Keratinocyte (primary cell): ENCODE results near the gene TMEM61. TPM values are rescaled to one million over a fixed set of nuclear protein-coding genes. Genes with fewer than 3 reads are reported as not detected.
A peak's percentile ranks its signal among the peaks of the same experiment; 100 is the strongest.

Experiments used
- DNase-seq: peaks from one replicate; pipeline ENCODE4 v3.0.0-alpha.2; 2011; ENCODE audit warnings: low read depth, missing footprints, low spot score
- FAIRE-seq: peaks from 2 replicates; lab custom pipeline; 2011; peaks lifted over from hg19 to GRCh38; lab: Jason Lieb, UNC
- H2AFZ ChIP-seq: 2 replicates; pipeline ENCODE4 v1.6.0; 2012; ENCODE audit warnings: low read length, control low read depth, inconsistent platforms; ENCODE audit not compliant: control insufficient read depth
- H3K27ac ChIP-seq: 2 replicates; pipeline ENCODE4 v1.5.1; 2011; ENCODE audit warnings: low read length; ENCODE audit not compliant: control insufficient read depth, insufficient read depth
- H3K27me3 ChIP-seq: 3 replicates; pipeline ENCODE4 v1.6.0; 2011; ENCODE audit warnings: low read length; ENCODE audit not compliant: control insufficient read depth, insufficient read depth; ENCODE audit errors: extremely low read depth
- H3K36me3 ChIP-seq, 2 experiments: 2 replicates in 1 of 2; 3 replicates in 1 of 2; pipeline ENCODE4 v1.5.1; 2011; ENCODE audit warnings: low read length in 2 of 2, mild to moderate bottlenecking in 1 of 2; ENCODE audit not compliant: control insufficient read depth in 2 of 2, insufficient read depth in 2 of 2; ENCODE audit errors: extremely low read depth in 1 of 2
- H3K4me1 ChIP-seq: 3 replicates; pipeline ENCODE4 v1.5.1; 2011; ENCODE audit warnings: low read length; ENCODE audit not compliant: control insufficient read depth, insufficient read depth; ENCODE audit errors: extremely low read depth
- H3K4me2 ChIP-seq: 3 replicates; pipeline ENCODE4 v1.6.0; 2011; ENCODE audit warnings: low read depth, low read length; ENCODE audit not compliant: control insufficient read depth, insufficient read depth; ENCODE audit errors: extremely low read depth
- H3K4me3 ChIP-seq, 3 experiments: fragments of 200-600 bp in 1 of 3; sonication (generic) in 1 of 3; 2 replicates in 2 of 3; 3 replicates in 1 of 3; pipeline ENCODE4 v1.5.1; 2011 to 2016; ENCODE audit warnings: low read length in 3 of 3, mild to moderate bottlenecking in 3 of 3, control low read depth in 2 of 3, inconsistent platforms in 1 of 3, low read depth in 1 of 3, mixed read lengths in 1 of 3, mixed run types in 1 of 3, moderate library complexity in 1 of 3; ENCODE audit not compliant: control insufficient read depth in 2 of 3, insufficient read depth in 2 of 3; ENCODE audit errors: extremely low read depth in 1 of 3
- H3K79me2 ChIP-seq: 2 replicates; pipeline ENCODE4 v1.6.0; 2012; ENCODE audit warnings: low read length; ENCODE audit not compliant: control insufficient read depth, insufficient read depth
- H3K9ac ChIP-seq: 3 replicates; pipeline ENCODE4 v1.6.0; 2011; ENCODE audit warnings: low read length; ENCODE audit not compliant: control insufficient read depth, insufficient read depth; ENCODE audit errors: extremely low read depth
- H3K9me1 ChIP-seq: 3 replicates; pipeline ENCODE4 v1.6.0; 2011; ENCODE audit warnings: low read length; ENCODE audit not compliant: control insufficient read depth, insufficient read depth; ENCODE audit errors: extremely low read depth
- H3K9me3 ChIP-seq: 2 replicates; pipeline ENCODE4 v1.5.1; 2012; ENCODE audit warnings: low read depth, low read length; ENCODE audit not compliant: control insufficient read depth
- H4K20me1 ChIP-seq: 3 replicates; pipeline ENCODE4 v1.6.0; 2011; ENCODE audit warnings: low read length; ENCODE audit not compliant: control insufficient read depth, insufficient read depth; ENCODE audit errors: extremely low read depth
- CTCF ChIP-seq, 3 experiments: IDR thresholded peaks in 1 of 3; conservative IDR thresholded peaks in 1 of 3; optimal IDR thresholded peaks in 1 of 3; 2 replicates in 2 of 3; 3 replicates in 1 of 3; pipeline versions ENCODE3 to v1.5.1; 2011; ENCODE audit warnings: low read length in 3 of 3, mild to moderate bottlenecking in 3 of 3, moderate library complexity in 2 of 3, control low read depth in 1 of 3, inconsistent platforms in 1 of 3; ENCODE audit not compliant: insufficient read depth in 2 of 3; ENCODE audit errors: extremely low read depth in 1 of 3
- EZH2 ChIP-seq: IDR thresholded peaks from one replicate; pipeline ENCODE4 v1.6.1; 2012; ENCODE audit warnings: inconsistent platforms, mild to moderate bottlenecking, low read length, moderate library complexity
- dilution Hi-C: fragments of 300-500 bp; cut with MboI; formaldehyde crosslinking; loops from one replicate; pipeline ENCODE4 v1.7.0; 2020; ENCODE audit warnings: low sequenced_read_pairs; ENCODE audit not compliant: extremely low pct_ligation_motif_present
- polyA plus RNA-seq, 5 experiments: library from polyadenylated mRNA; depleted of rRNA in 3 of 5; stranded (reverse) in 3 of 5; stranded (forward) in 1 of 5; unstranded in 1 of 5; fragments of >200 nt; gene quantifications; 1 replicate in 1 of 5; 2 replicates in 3 of 5; 3 replicates in 1 of 5; pipeline versions ENCODE4 v1.2.1 to v1.2.3, GENCODE V29; 2011 to 2012; ENCODE audit warnings: missing spikeins in 2 of 5, low read depth in 1 of 5, low replicate concordance in 1 of 5

Gene TMEM61
- polyA plus RNA-seq, 1 donor (not counting 4 experiments of a cell fraction or from before 2014, with no cell fraction given): 1.0 TPM

- Histone ChIP-seq H3K9me1 (no peaks in the 10 kb centered on the region), H2AFZ (no peak overlapping the region), H4K20me1 (no peaks in the 10 kb centered on the region), H3K9ac (no peak overlapping the region), H3K4me2 (no peak overlapping the region), H3K79me2 (no peaks in the 10 kb centered on the region), H3K4me1 (peaks cover 27% of the 10 kb centered on the region), H3K9me3 (no peaks in the 10 kb centered on the region), H3K4me3 (no peak overlapping the region), H3K36me3 (no peaks in the 10 kb centered on the region), H3K27ac (no peak overlapping the region), H3K27me3 (no peaks in the 10 kb centered on the region)
- FAIRE-seq (peak; percentile 26), DNase-seq (no peak)
- dilution Hi-C loops: no loop called here
- TF ChIP-seq CTCF (optimal IDR thresholded peaks at IDR 0.05 in 1 of 3, IDR thresholded peaks at IDR 0.05 in 1 of 3, conservative IDR thresholded peaks at IDR 0.05 in 1 of 3; ENCODE audit: extremely low read depth in 1 of 3, insufficient read depth in 2 of 3, low read length in 3 of 3) (no peak), EZH2 (no peak)
These were observed 8.0 kb upstream of the TMEM61 start for GRCh38 chr1:54972436-54972835.

GRCh38 chr1:54973205-54973921 is 7.1 kb upstream of the TMEM61 start:
- Histone ChIP-seq H3K79me2 (no peaks in the 10 kb centered on the region), H3K4me1 (peaks cover 27% of the 10 kb centered on the region), H3K9me1 (no peaks in the 10 kb centered on the region), H4K20me1 (no peaks in the 10 kb centered on the region), H3K4me2 (peak overlapping the region; percentile 26), H3K9me3 (no peaks in the 10 kb centered on the region), H3K27ac (no peak overlapping the region), H3K4me3 (no peak overlapping the region), H3K36me3 (no peaks in the 10 kb centered on the region), H3K27me3 (no peaks in the 10 kb centered on the region), H3K9ac (no peak overlapping the region), H2AFZ (no peak overlapping the region)
- peak; percentile 31 to 51 (median 44) for TF ChIP-seq CTCF (optimal IDR thresholded peaks at IDR 0.05 in 1 of 3, IDR thresholded peaks at IDR 0.05 in 1 of 3, conservative IDR thresholded peaks at IDR 0.05 in 1 of 3; ENCODE audit: extremely low read depth in 1 of 3, insufficient read depth in 2 of 3, low read length in 3 of 3)
- TF ChIP-seq EZH2: no peak
- FAIRE-seq (no peak), DNase-seq (no peak)
- dilution Hi-C loops: no loop called here
